NOMO-1 (cell line): ENCODE results near the gene GOLGA6A.
"Not testable (repeated sequence)": the region's sequence is repeated elsewhere in the genome, so short reads cannot be mapped to it uniquely, and the experiment has no call there.

Experiments
- DNase-seq, 2 experiments: peaks; one replicate each; lab custom pipeline; 2025; ENCODE audit not compliant: unreplicated experiment in 2 of 2; lab: John Stamatoyannopoulos, UW

Gene GOLGA6A, protein sequence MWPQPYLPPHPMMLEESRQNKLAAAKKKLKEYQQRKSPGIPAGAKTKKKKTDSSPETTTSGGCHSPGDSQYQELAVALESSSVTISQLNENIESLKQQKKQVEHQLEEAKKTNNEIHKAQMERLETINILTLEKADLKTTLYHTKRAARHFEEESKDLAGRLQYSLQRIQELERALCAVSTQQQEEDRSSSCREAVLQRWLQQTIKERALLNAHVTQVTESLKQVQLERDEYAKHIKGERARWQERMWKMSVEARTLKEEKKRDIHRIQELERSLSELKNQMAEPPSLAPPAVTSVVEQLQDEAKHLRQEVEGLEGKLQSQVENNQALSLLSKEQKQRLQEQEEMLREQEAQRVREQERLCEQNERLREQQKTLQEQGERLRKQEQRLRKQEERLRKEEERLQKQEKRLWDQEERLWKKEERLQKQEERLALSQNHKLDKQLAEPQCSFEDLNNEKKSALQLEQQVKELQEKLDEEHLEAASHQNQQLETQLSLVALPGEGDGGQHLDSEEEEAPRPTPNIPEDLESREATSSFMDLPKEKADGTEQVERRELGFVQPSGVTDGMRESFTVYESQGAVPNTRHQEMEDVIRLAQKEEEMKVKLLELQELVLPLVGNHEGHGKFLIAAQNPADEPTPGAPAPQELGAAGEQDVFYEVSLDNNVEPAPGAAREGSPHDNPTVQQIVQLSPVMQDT

GRCh38 chr15:74082450-74082849 lies at the start of gene GOLGA6A:
Gene GOLGA6A (minus strand): TSS chr15:74082550. CDS start chr15:74082509, 41 bp downstream.
- not testable (repeated sequence) for DNase-seq

DNA sequence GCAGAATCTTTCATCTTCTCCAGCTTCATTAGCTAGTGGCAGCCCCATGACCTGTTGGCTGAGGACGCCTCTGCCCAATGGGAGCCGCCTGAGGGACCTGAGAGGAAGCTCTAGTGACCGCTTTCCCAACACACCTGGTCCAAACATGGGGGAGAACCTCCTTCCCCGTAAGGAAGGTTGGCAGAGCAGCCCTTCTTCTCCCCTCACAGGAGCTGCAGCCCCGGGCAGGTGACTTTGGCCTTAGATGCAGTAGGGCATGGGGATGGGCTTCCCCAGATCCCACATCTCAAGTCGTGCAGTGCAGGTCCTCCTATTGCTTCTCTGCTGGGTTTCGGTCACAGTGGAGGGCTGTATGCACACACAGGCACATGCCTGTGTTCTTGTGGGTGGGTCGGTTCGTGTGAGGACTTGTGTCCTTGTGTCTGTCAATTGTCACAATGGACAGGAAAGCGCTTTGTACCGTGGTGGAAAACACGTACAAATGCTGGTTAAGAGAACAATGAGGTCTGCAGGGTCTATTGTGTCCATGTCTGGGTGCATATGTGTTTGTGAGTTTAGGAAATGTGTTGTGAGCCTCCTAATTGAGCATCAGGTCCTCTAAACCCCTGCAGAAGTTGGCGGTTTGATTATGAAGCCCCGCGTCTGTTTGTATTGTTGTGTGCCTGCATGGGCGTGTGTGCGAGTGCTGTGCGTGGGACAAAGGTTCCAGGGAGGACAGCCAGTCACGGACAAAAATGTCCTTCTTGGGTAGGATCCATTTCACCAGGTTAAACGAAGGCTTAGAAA lies 49.5 kb upstream of the GOLGA6A start:
- no peak for DNase-seq

DNA sequence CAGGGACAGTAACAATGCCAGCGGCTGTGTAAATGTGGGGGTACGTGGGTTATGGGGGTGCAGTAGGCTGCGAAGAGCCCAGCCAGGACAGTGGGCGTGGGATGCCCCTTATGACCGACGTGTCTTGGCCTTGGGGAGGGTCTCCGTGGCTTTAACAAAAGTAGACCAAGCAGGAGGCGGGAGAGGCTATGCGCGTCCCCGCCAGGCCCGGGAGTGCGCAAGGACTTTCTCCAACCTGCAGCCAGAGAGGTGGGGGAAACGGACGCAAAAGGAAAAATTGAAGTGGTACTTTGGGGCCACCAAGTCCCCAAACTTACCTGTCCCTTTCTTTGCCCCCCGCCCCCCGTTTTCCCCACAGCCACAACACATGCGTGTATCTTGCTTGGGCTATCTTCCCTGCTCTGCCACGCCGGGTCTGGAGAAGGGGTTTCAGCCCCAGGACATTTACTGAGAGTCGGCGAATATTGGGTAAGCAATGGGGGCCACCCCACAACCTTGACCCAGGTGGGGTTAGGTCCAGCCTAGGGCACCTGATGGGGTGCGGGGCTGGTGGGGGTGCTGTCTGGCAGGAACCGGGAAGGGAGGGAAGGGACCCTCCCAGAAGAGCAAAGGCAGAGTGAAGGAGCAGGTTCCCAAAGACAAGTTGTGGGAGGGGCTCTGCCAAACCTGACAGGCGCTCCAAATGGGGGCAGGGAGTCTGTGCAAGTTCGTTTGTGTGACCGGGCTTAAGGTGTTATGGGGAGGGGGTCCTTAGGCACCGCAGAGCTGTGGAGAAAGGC lies 48.7 kb upstream of the GOLGA6A start:
- DNase-seq = no peak

DNA sequence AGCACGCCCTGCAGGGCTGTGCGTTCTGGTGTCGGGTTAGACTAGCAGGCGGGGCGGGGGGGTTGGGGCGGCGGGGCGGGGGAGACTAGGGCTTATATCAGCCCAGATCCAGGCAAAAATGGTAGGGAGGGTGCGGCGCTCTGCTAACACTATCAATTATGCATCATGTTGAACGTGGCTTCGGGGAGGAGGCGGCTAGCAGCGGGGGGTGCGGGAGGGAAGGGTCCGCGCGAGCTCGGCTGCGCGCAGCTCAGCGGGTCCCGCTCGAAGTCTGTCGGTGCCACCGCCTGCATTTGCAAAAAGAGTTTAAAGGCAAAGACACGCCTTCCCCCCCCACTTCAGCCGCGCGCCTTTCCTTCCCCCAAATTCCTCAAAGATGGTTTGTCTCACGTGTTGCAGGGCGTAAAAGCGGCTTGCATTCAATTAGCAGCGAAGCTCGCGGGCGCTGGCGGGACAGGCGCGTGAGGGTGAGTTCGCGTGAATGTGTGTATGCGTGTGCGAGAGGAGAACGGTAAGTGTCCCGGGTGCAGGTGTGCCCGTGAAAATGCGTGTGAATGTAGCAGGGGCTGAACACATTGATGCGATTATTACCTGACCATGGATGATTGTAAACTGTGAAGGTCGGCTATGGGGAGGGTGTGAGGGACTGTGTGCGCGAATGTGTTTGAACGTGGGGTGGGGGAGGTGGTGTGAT lies 48.0 kb upstream of the GOLGA6A start, which contains the start of gene ISLR2:
Gene ISLR2, plus strand, starts transcription at position 432 of the 694 bp plus-strand sequence. CDS start 2,169 bp downstream, outside the sequence.
- DNase-seq = no peak

DNA sequence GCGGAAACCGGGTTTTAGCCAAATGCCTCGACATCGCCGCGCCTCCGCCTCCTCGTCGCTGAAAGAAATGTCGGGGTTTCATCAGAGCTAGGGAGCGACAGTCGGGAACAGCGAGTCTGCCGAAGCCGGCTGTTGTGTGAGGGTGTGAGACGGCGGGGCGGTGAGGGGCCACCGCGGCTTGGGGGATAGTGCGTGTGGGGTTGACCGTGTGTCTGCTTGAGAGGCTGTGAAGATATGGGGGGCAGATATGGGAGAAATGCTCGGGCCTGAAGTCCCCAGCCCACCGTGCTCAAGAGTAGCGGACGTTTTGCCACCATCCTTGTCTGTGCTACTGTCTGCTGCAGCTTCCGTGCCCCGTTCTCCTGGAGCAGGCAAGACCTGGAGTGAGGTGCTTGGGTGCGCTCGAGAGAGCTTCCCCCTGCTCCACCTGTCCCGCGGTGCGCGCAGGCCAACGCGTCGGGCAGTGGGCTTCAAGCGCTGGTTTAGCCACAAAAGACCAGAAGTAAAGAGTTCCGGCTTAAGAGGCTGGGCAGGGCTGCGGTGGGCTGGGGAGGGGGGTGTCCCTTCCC lies 47.3 kb upstream of the GOLGA6A start:
- DNase-seq = no peak

GRCh38 chr15:74128785-74129585 lies 46.6 kb upstream of the GOLGA6A start:
- no peak for DNase-seq

GRCh38 chr15:74127954-74128784 lies 45.8 kb upstream of the GOLGA6A start:
- DNase-seq = no peak

DNA sequence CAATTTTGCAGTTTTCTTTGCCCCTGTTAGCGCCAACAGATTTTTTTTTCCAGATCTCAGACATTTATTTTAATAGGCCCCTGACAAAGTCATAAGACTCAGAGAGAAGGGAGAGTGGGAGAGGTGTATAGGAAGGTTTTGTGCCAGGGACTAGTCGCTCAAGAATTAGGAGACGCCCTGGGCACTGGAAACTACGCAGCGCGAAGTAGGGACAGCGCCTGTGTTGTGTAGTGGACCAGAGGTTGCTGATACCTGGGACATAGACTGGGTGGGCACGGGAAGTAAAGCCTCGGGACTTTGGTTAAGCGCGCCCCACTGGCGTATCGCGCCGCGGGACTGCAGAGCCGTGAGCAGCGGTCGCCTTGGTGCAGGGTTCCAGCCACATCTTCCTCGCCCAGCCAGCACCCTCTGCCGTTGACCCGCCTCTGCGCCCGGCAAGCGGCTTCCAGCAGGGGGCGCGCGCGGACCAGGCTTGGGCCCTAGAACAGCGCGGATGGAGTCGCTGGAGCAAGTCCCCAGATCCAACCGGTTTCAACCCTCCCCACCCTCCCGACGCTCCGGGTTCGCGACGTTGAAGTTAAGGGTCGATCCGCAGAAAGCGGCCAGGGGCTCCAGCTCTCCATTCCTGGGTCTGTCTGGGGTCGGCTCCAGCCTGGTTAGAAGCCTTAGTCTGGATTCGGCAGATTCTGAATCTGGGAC lies 45.1 kb upstream of the GOLGA6A start:
- DNase-seq = peak; percentile 64 to 79

DNA sequence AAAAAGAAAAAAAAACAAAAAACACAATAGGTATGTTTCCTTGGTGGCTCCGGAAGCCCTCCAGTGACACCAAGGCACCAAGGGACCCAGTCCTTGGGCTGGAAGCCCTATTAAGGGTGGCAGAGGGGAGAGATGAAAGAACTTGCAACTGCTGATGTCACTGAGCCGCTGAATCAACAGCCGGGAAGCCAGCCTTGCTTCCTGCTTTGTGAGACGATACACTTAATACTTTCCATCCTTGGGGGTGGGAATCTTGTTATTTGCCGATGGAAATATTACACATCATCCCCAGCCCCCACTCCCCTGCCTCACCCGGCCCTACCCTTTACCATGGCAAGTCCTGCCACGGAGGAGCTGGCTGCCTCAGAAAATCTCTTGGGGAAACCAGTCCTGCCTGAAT lies 42.4 kb upstream of the GOLGA6A start:
- DNase-seq = no peak

DNA sequence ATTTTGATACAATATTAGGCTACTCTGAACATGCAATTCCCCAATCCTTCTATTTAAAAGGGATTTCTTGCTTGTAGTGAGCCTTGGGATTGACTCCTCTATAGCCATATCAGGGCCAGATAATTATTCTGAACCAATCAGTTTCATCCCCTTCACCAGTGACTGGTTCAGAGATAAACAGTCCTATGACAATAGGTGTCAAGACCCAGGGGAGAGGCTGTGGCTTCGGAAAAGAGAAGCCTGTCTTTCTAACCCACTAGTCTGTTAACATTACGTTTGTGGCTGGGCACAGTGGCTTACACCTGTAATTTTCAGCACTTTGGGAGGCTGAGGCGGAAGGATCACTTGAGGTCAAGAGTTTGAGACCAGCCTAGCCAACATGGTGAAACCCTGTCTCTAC lies 41.8 kb upstream of the GOLGA6A start:
- no peak for DNase-seq

GRCh38 chr15:74123658-74124057 lies 41.3 kb upstream of the GOLGA6A start:
- no peak for DNase-seq

GRCh38 chr15:74123131-74123429 lies 40.7 kb upstream of the GOLGA6A start:
- DNase-seq = no peak

DNA sequence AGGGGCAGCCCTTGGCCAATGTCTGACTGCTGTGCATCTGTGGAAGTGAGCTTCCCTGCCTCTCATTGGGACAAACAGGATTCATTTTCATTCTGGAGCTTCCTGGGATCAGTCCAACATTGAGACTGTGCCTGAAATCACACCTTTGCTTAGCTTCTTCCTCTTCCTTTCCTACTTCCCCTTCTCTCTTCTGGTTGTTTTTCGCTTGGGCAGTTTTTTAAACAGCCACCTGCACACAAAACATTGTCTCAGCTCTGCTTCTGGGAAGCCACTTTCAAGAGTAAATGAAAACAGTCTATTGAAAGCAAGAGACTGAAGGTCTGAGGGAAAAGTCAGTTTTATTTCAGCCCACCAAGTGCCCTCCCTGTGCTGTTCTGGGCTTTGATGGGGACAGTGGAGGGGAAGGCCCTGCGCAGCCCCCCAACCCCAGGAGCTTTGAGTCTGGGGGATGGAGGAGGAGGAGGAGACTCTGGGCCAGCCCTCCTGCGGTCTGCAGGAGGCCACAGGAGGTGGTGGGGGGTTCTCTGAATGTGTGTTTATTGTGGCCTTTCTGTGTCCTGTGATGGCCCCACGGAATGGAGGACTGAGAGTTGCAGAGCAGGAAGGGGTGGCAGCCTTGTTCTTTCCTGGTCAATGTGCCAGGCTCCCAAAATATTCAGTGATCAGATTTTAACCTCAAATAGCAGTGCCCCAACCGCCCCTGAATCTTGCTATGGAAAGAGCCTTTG lies 40.2 kb upstream of the GOLGA6A start:
- DNase-seq = no peak

DNA sequence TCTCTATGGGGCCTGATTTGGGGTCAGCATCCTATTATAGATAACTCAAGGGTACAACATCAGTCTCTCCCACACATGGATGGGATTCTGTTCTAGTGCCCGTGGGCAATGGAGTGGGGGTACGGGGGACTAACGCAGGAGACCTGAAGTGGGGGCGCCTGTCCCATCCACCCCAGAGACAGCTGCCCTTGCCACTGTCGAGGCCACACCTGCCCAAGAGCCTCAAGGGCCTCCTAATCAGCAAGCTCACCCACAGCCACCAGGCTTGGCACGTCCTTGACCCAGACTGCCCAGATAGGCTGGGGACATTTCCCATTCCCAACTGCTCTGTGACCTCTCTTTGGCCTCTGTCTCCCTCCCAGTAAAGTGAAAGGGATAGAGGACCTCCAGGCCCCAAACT lies 39.5 kb upstream of the GOLGA6A start:
- no peak for DNase-seq

- DNase-seq = no peak
Measured at GRCh38 chr15:74121039-74121438, 38.7 kb upstream of the GOLGA6A start.

GRCh38 chr15:74120426-74120825 lies 38.1 kb upstream of the GOLGA6A start:
- DNase-seq = no peak

- DNase-seq = no peak
Measured at GRCh38 chr15:74109713-74110112, 27.4 kb upstream of the GOLGA6A start.
